Fibroblast of lung (primary cell): ENCODE results near the gene MEGF9. TPM values are rescaled to one million over a fixed set of nuclear protein-coding genes. Genes with fewer than 3 reads are reported as not detected.
"Not testable (repeated sequence)": the region's sequence is repeated elsewhere in the genome, so short reads cannot be mapped to it uniquely, and the experiment has no call there.

ENCODE experiments used
- DNase-seq, 2 donors: peaks; one replicate each; pipeline versions ENCODE4 v3.0.0 to v3.0.0-alpha.2; 2010; ENCODE audit warnings: low read depth in 2 of 2
- H2AFZ ChIP-seq: 2 replicates; pipeline ENCODE4 v1.5.1; 2012; ENCODE audit warnings: low read length, control low read depth, inconsistent platforms
- H3K27ac ChIP-seq: 2 replicates; pipeline ENCODE4 v1.5.1; 2011; ENCODE audit warnings: low read length, control low read depth; ENCODE audit not compliant: insufficient read depth
- H3K27me3 ChIP-seq: 2 replicates; pipeline ENCODE4 v1.5.1; 2011; ENCODE audit warnings: mild to moderate bottlenecking, low read length; ENCODE audit not compliant: control insufficient read depth, insufficient read depth
- H3K36me3 ChIP-seq: 2 replicates; pipeline ENCODE4 v1.5.1; 2011; ENCODE audit warnings: low read length; ENCODE audit not compliant: control insufficient read depth, insufficient read depth
- H3K4me1 ChIP-seq: 2 replicates; pipeline ENCODE4 v1.5.1; 2011; ENCODE audit warnings: low read length; ENCODE audit not compliant: control insufficient read depth, insufficient read depth; ENCODE audit errors: extremely low read depth
- H3K4me2 ChIP-seq: 2 replicates; pipeline ENCODE4 v1.5.1; 2011; ENCODE audit warnings: low read length, control low read depth; ENCODE audit not compliant: insufficient read depth; ENCODE audit errors: extremely low read depth
- H3K4me3 ChIP-seq, 4 experiments: fragments of 200-600 bp in 1 of 4; sonication (generic) in 1 of 4; replicated peaks in 1 of 4; 2 replicates each; pipeline ENCODE4 v1.5.1; 2011 to 2016; ENCODE audit warnings: low read length in 4 of 4, low read depth in 3 of 4, mild to moderate bottlenecking in 3 of 4, control low read depth in 2 of 4, inconsistent platforms in 1 of 4, mixed read lengths in 1 of 4; ENCODE audit not compliant: insufficient read depth in 1 of 4; ENCODE audit errors: control extremely low read depth in 1 of 4
- H3K79me2 ChIP-seq: 2 replicates; pipeline ENCODE4 v1.5.1; 2012; ENCODE audit warnings: mild to moderate bottlenecking, low read length, inconsistent platforms; ENCODE audit not compliant: control insufficient read depth, insufficient read depth
- H3K9ac ChIP-seq: 2 replicates; pipeline ENCODE4 v1.5.1; 2011; ENCODE audit warnings: mild to moderate bottlenecking, low read length, control low read depth; ENCODE audit not compliant: insufficient read depth
- H3K9me3 ChIP-seq: 2 replicates; pipeline ENCODE4 v1.5.1; 2012; ENCODE audit warnings: low read depth, low read length; ENCODE audit not compliant: control insufficient read depth, insufficient read depth
- H4K20me1 ChIP-seq: 2 replicates; pipeline ENCODE4 v1.5.1; 2011; ENCODE audit warnings: low read length; ENCODE audit not compliant: control insufficient read depth, insufficient read depth; ENCODE audit errors: extremely low read depth
- CTCF ChIP-seq, 2 donors: IDR thresholded peaks in 1 of 2; conservative IDR thresholded peaks in 1 of 2; 1 replicate in 1 of 2; 2 replicates in 1 of 2; pipeline ENCODE4 v1.5.1; 2011 to 2012; ENCODE audit warnings: low read length in 2 of 2, control low read depth in 1 of 2, inconsistent platforms in 1 of 2, low read depth in 1 of 2, mild to moderate bottlenecking in 1 of 2
- EZH2 ChIP-seq: IDR thresholded peaks from 2 replicates; pipeline ENCODE4 v1.5.1; 2012; ENCODE audit warnings: low read length, control low read depth, mild to moderate bottlenecking; ENCODE audit errors: missing control alignments
- polyA plus RNA-seq, 2 donors: library from polyadenylated mRNA; depleted of rRNA in 1 of 2; stranded (reverse) in 1 of 2; unstranded in 1 of 2; fragments of >200 nt; gene quantifications; 2 replicates each; pipeline ENCODE4 v1.2.1, GENCODE V29; 2011 to 2012; ENCODE audit warnings: missing spikeins in 1 of 2
- total RNA-seq: library from RNA; depleted of rRNA; stranded (reverse); fragments of >200 nt; gene quantifications from 2 replicates; pipeline ENCODE4 v1.2.1, GENCODE V29; 2014

MEGF9 gene
- total and polyA plus RNA-seq, 2 donors (not counting 1 experiment from before 2014, with no cell fraction given): 15.8 to 24.9 TPM

DNA sequence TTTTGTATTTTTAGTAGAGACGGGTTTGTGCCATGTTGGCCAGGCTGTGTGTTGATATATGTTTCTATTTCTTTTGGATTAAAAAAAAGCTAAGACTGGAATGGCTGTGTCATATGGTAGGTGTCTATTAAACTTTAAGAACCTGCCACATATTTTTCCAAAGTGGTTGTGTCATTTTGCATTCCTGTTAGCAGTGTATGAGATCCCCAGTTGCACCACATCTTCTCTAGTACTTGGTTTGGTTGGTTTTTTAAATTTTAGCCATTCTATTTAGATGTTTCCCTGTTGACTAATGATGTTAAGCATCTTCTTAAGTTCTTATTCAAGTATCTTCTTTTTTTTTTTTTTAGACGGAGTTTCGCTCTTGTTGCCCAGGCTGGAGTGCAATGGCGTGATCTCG is 36.2 kb upstream of the MEGF9 start:
- no peak overlapping the region for H3K9ac ChIP-seq
- H3K4me3 ChIP-seq: no peak overlapping the region
- TF ChIP-seq CTCF (conservative IDR thresholded peaks at IDR 0.05 in 1 of 2, IDR thresholded peaks at IDR 0.05 in 1 of 2; ENCODE audit: low read depth in 1 of 2, low read length in 2 of 2) (no peak), EZH2 (no peak)
- H3K27me3 ChIP-seq: no peaks in the 10 kb centered on the region
- no peaks in the 10 kb centered on the region for H3K4me1 ChIP-seq
- no peaks in the 10 kb centered on the region for H3K9me3 ChIP-seq
- H3K79me2 ChIP-seq: no peaks in the 10 kb centered on the region
- H3K4me2 ChIP-seq: no peak overlapping the region
- H2AFZ ChIP-seq: no peak overlapping the region
- no peak for DNase-seq
- no peak overlapping the region for H3K27ac ChIP-seq
- no peaks in the 10 kb centered on the region for H4K20me1 ChIP-seq
- no peaks in the 10 kb centered on the region for H3K36me3 ChIP-seq

DNA sequence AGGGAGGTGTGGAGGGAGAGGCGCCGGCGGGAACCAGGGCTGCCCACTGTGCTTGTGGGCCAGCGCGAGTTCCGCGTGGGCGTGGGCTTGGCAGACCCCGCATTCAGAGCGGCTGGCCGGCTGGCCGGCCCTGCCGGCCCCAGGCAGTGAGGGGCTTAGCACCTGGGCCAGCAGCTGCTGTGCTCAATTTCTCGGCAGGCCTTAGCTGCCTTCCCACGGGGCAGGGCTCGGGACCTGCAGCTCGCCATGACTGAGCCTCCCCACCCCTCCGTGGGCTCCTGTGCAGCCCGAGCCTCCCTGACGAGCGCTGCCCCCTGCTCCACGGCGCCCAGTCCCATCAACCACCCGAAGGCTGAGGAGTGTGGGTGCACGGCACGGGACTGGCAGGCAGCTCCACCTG is 32.1 kb upstream of the MEGF9 start:
- H3K4me3 ChIP-seq, H3K9me3 ChIP-seq, H4K20me1 ChIP-seq, H3K27ac ChIP-seq, H3K9ac ChIP-seq, H3K36me3 ChIP-seq, DNase-seq, H2AFZ ChIP-seq, H3K4me1 ChIP-seq, H3K4me2 ChIP-seq, H3K79me2 ChIP-seq, H3K27me3 ChIP-seq: not testable (repeated sequence)

GRCh38 chr9:120745278-120745677 is 31.0 kb upstream of the MEGF9 start:
- Histone ChIP-seq H3K36me3 (no peaks in the 10 kb centered on the region), H3K27me3 (no peaks in the 10 kb centered on the region), H3K4me3 (no peak overlapping the region)

More at GRCh38 chr9:120745278-120745677, 31.0 kb upstream of the MEGF9 start:
- no peaks in the 10 kb centered on the region for H3K4me1 ChIP-seq
- no peak overlapping the region for H3K4me2 ChIP-seq
- H2AFZ ChIP-seq: no peak overlapping the region
- DNase-seq: no peak
- no peak for TF ChIP-seq EZH2
- no peak for TF ChIP-seq CTCF (conservative IDR thresholded peaks at IDR 0.05 in 1 of 2, IDR thresholded peaks at IDR 0.05 in 1 of 2; ENCODE audit: low read depth in 1 of 2, low read length in 2 of 2)
- no peaks in the 10 kb centered on the region for H3K79me2 ChIP-seq
- H3K27ac ChIP-seq: no peak overlapping the region
- H3K9ac ChIP-seq: no peak overlapping the region
- no peaks in the 10 kb centered on the region for H4K20me1 ChIP-seq
- H3K9me3 ChIP-seq: no peaks in the 10 kb centered on the region
